ENCODE measurements around the gene STRN4.
"Not testable (repeated sequence)": the region's sequence is repeated elsewhere in the genome, so short reads cannot be mapped to it uniquely, and the experiment has no call there.

The STRN4 gene

GRCh38 chr19:46713781-46714443 lies 32.3 kb downstream of the STRN4 start:
- TF ChIP-seq TSHZ2 (CRISPR knock-in tag; IDR thresholded peaks at IDR 0.05) (0 out of 2 replicates have a peak, but pooled peaks have one; percentile 28), TOX (CRISPR knock-in tag; IDR thresholded peaks at IDR 0.05; ENCODE audit: borderline replicate concordance) (no peak)
- ATAC-seq = peak; percentile 61

GRCh38 chr19:46712768-46713338 lies 33.4 kb downstream of the STRN4 start:
- ATAC-seq = not testable (repeated sequence)

- no peak for TF ChIP-seq BACH2 (CRISPR knock-in tag; IDR thresholded peaks at IDR 0.05; ENCODE audit: borderline replicate concordance)
- TF ChIP-seq TSHZ2 (CRISPR knock-in tag; IDR thresholded peaks at IDR 0.05) = no peak
- TF ChIP-seq ZNF8 (CRISPR knock-in tag; IDR thresholded peaks at IDR 0.05) = no peak
- no peak for TF ChIP-seq OSR1 (CRISPR knock-in tag; IDR thresholded peaks at IDR 0.05)
- TF ChIP-seq CSRNP3 (CRISPR knock-in tag; IDR thresholded peaks at IDR 0.05) = no peak
- TF ChIP-seq ISL1 (CRISPR knock-in tag; IDR thresholded peaks at IDR 0.05) = no peak
- TF ChIP-seq PPARA (CRISPR knock-in tag; IDR thresholded peaks at IDR 0.05; ENCODE audit: borderline replicate concordance) = no peak
- no peak for TF ChIP-seq TOX (CRISPR knock-in tag; IDR thresholded peaks at IDR 0.05; ENCODE audit: borderline replicate concordance)
- TF ChIP-seq CREB5 (CRISPR knock-in tag; IDR thresholded peaks at IDR 0.05; ENCODE audit: low read depth) = no peak
- TF ChIP-seq CSDC2 (CRISPR knock-in tag; IDR thresholded peaks at IDR 0.05) = no peak
- no peak for TF ChIP-seq ZFP3 (CRISPR knock-in tag; IDR thresholded peaks at IDR 0.05)
- TF ChIP-seq ZNF70 (CRISPR knock-in tag; IDR thresholded peaks at IDR 0.05) = no peak
- TF ChIP-seq SNAI2 (CRISPR knock-in tag; IDR thresholded peaks at IDR 0.05) = no peak
- no peak for TF ChIP-seq PATZ1 (CRISPR knock-in tag; IDR thresholded peaks at IDR 0.05; ENCODE audit: borderline replicate concordance)
- no peak for TF ChIP-seq ZC3H10 (CRISPR knock-in tag; IDR thresholded peaks at IDR 0.05)
- TF ChIP-seq ESRRG (CRISPR knock-in tag; IDR thresholded peaks at IDR 0.05) = no peak
- no peak for TF ChIP-seq GLIS3 (CRISPR knock-in tag; IDR thresholded peaks at IDR 0.05)
- TF ChIP-seq RARB (CRISPR knock-in tag; IDR thresholded peaks at IDR 0.05) = no peak
- TF ChIP-seq ARNTL (CRISPR knock-in tag; IDR thresholded peaks at IDR 0.05; ENCODE audit: borderline replicate concordance, low read depth) = no peak
- ATAC-seq = no peak
These were observed 35.6 kb downstream of the STRN4 start for GRCh38 chr19:46710687-46711086.

Measured in SK-N-SH treated with all-trans-retinoic acid at 6 μM for 48 hours (cell line).